Measurements from ENCODE around the gene GIPC2. TPM values are rescaled to one million over a fixed set of nuclear protein-coding genes. Genes with fewer than 3 reads are reported as not detected.

The GIPC2 gene

Small RNAs within 50 kb of the gene (small RNA-seq; reads per million reads assigned to genes)
- gene AC103591.3: 0.77 reads per million, percentile 14 among the genes with 10 or more reads in this experiment
- 4.7 reads per million, percentile 85 among the genes with 10 or more reads in this experiment for gene RNA5SP22
- not detected for gene RNU6-1102P
